ENCODE results near the gene TRIM69.
"Not testable (repeated sequence)": the region's sequence is repeated elsewhere in the genome, so short reads cannot be mapped to it uniquely, and the experiment has no call there.

The TRIM69 gene

DNA sequence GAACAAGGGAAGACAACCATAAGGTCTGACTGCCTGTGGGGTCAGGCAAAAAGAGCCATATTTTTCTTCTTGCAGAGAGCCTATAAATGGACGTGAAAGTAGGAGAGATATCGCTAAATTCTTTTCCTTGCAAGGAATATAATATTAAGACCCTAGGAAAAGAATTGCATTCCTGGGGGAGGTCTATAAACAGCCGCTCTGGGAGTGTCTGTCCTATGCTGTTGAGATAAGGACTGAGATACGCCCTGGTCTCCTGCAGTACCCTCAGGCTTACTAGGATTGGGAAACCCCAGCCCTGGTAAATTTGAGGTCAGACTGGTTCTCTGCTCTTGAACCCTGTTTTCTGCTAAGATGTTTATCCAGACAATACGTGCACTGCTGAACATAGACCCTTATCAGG lies 34.4 kb downstream of the TRIM69 start:
- H3K9ac ChIP-seq (ENCODE audit: low read depth, low read length); H3K36me3 ChIP-seq (ENCODE audit: insufficient read depth, low read depth, low read length); H3K4me1 ChIP-seq (ENCODE audit: insufficient read depth, low read length); H3K9me3 ChIP-seq (ENCODE audit: insufficient read depth, low read depth, low read length); H3K27me3 ChIP-seq (ENCODE audit: insufficient read depth, low read length); H3K4me3 ChIP-seq (ENCODE audit: low read length); H3K27ac ChIP-seq (ENCODE audit: low read length): not testable (repeated sequence)

DNA sequence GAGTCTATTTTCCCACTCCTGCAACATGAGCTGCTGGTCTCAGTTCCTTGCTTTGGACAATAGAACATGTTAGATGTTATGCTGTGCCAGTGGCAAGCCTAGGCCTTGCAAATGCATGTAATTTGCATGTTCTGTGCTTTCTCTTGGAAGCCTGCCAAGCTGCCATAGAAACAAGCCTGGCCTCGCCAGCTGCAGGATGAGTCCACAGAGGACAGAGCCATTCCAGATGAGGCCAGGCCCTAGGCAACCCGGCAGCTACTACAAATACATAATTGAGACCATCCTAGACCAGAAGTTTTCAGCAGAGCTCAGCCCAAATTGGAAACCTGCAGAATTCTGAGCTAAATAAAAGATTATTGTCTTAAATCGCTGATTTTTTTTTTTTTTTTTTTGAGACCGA lies 39.6 kb downstream of the TRIM69 start:
- H3K9me3 ChIP-seq (ENCODE audit: insufficient read depth, low read depth, low read length) = peaks cover 3% of the 10 kb centered on the region; the same call in 1 of the 2 replicates
- no peak overlapping the region for H3K27ac ChIP-seq (ENCODE audit: low read length)
- 0 out of 2 replicates have a peak, but pooled peaks cover 5% of the 10 kb centered on the region for H3K4me1 ChIP-seq (ENCODE audit: insufficient read depth, low read length)
- no peak overlapping the region for H3K4me3 ChIP-seq (ENCODE audit: low read length)
- no peaks in the 10 kb centered on the region for H3K27me3 ChIP-seq (ENCODE audit: insufficient read depth, low read length)
- H3K9ac ChIP-seq (ENCODE audit: low read depth, low read length) = no peak overlapping the region
- no peaks in the 10 kb centered on the region for H3K36me3 ChIP-seq (ENCODE audit: insufficient read depth, low read depth, low read length)

DNA sequence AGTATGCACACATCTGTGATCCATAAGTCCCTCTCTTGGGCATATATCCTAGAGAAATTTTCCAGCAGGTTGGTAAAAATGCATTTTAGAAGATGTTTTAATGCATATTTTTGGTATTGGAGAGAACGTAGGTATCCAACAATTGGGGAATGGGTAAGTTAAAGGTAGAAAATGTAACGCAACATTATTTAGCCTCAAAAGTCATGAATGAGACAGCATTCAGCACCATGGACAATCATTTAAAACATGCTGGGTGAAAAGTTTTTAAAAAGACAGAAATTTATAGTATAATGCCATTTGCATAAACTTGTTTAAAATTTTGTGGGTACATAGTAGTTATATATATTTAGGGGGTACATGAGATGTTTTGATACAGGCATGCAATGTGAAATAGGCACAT lies 43.4 kb downstream of the TRIM69 start:
- Histone ChIP-seq H3K9ac (ENCODE audit: low read depth, low read length) (no peak overlapping the region), H3K4me1 (ENCODE audit: insufficient read depth, low read length) (0 out of 2 replicates have a peak, but pooled peaks cover 8% of the 10 kb centered on the region), H3K27me3 (ENCODE audit: insufficient read depth, low read length) (no peaks in the 10 kb centered on the region), H3K4me3 (ENCODE audit: low read length) (no peak overlapping the region), H3K9me3 (ENCODE audit: insufficient read depth, low read depth, low read length) (no peaks in the 10 kb centered on the region), H3K27ac (ENCODE audit: low read length) (no peak overlapping the region), H3K36me3 (ENCODE audit: insufficient read depth, low read depth, low read length) (no peaks in the 10 kb centered on the region)

DNA sequence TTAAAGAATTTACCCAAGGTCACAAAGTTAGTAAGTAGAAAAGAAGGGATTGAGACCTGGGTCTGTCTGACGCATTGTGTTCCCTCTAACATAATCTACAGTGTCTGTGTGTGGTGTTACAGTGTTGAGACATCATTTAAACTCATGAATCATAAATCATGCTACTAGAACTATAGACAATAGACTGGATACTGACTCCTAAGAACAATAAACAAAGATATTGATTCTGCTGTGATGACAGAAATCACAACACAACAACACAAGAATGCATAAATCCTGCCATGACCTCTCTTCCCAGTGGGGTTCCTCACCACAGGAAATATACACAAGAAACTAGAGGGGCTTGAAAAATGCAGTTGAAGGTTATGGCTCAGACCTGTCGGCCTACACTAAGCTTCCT lies 44.3 kb downstream of the TRIM69 start:
- Histone ChIP-seq H3K27ac (ENCODE audit: low read length) (no peak overlapping the region), H3K9ac (ENCODE audit: low read depth, low read length) (no peak overlapping the region), H3K4me1 (ENCODE audit: insufficient read depth, low read length) (0 out of 2 replicates have a peak, but pooled peaks cover 8% of the 10 kb centered on the region)

GRCh38 chr15:44781128-44781810 lies 44.9 kb downstream of the TRIM69 start:
- H3K4me1 ChIP-seq (ENCODE audit: insufficient read depth, low read length) = 0 out of 2 replicates have a peak, but pooled peaks cover 8% of the 10 kb centered on the region
- no peaks in the 10 kb centered on the region for H3K36me3 ChIP-seq (ENCODE audit: insufficient read depth, low read depth, low read length)
- H3K4me3 ChIP-seq (ENCODE audit: low read length) = no peak overlapping the region
- H3K27ac ChIP-seq (ENCODE audit: low read length) = no peak overlapping the region
- no peaks in the 10 kb centered on the region for H3K27me3 ChIP-seq (ENCODE audit: insufficient read depth, low read length)
- H3K9ac ChIP-seq (ENCODE audit: low read depth, low read length) = no peak overlapping the region
- no peaks in the 10 kb centered on the region for H3K9me3 ChIP-seq (ENCODE audit: insufficient read depth, low read depth, low read length)

More for the DNA sequence above, 44.3 kb downstream of the TRIM69 start:
- no peaks in the 10 kb centered on the region for H3K9me3 ChIP-seq (ENCODE audit: insufficient read depth, low read depth, low read length)
- H3K27me3 ChIP-seq (ENCODE audit: insufficient read depth, low read length) = no peaks in the 10 kb centered on the region
- H3K4me3 ChIP-seq (ENCODE audit: low read length) = no peak overlapping the region
- H3K36me3 ChIP-seq (ENCODE audit: insufficient read depth, low read depth, low read length) = no peaks in the 10 kb centered on the region

DNA sequence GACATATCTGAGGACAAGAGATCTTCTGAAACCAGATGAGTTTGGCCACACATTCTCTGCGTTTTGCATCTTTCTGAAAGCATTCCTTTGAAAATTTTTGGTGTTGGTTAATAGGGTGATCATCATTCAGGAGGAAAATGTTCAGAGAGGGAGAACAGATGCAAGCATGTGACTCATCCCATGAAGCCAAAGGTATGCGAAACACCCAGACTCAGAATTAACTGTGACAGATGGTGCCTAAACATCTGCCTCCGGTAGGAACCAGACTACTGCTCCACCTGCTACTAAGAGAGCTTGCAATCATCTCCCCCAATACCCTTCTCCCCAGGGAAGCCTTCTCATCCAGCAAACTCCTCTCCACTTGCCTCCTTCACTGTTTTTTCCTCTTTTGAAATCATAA lies 46.2 kb downstream of the TRIM69 start:
- H3K36me3 ChIP-seq (ENCODE audit: insufficient read depth, low read depth, low read length) = no peaks in the 10 kb centered on the region
- 0 out of 2 replicates have a peak, but pooled peaks cover 8% of the 10 kb centered on the region for H3K4me1 ChIP-seq (ENCODE audit: insufficient read depth, low read length)
- no peaks in the 10 kb centered on the region for H3K9me3 ChIP-seq (ENCODE audit: insufficient read depth, low read depth, low read length)
- no peak overlapping the region for H3K27ac ChIP-seq (ENCODE audit: low read length)
- no peak overlapping the region for H3K4me3 ChIP-seq (ENCODE audit: low read length)
- H3K9ac ChIP-seq (ENCODE audit: low read depth, low read length) = no peak overlapping the region
- no peaks in the 10 kb centered on the region for H3K27me3 ChIP-seq (ENCODE audit: insufficient read depth, low read length)

- H3K27me3 ChIP-seq (ENCODE audit: insufficient read depth, low read length); H3K27ac ChIP-seq (ENCODE audit: low read length); H3K4me3 ChIP-seq (ENCODE audit: low read length); H3K4me1 ChIP-seq (ENCODE audit: insufficient read depth, low read length); H3K9me3 ChIP-seq (ENCODE audit: insufficient read depth, low read depth, low read length); H3K36me3 ChIP-seq (ENCODE audit: insufficient read depth, low read depth, low read length); H3K9ac ChIP-seq (ENCODE audit: low read depth, low read length): not testable (repeated sequence)
These were observed 48.6 kb downstream of the TRIM69 start for GRCh38 chr15:44784918-44785274.

- H3K4me3 ChIP-seq (ENCODE audit: low read length) = no peak overlapping the region
- H3K27me3 ChIP-seq (ENCODE audit: insufficient read depth, low read length) = no peaks in the 10 kb centered on the region
- H3K9me3 ChIP-seq (ENCODE audit: insufficient read depth, low read depth, low read length) = no peaks in the 10 kb centered on the region
- H3K36me3 ChIP-seq (ENCODE audit: insufficient read depth, low read depth, low read length) = no peaks in the 10 kb centered on the region
- no peak overlapping the region for H3K27ac ChIP-seq (ENCODE audit: low read length)
- 0 out of 2 replicates have a peak, but pooled peaks cover 3% of the 10 kb centered on the region for H3K4me1 ChIP-seq (ENCODE audit: insufficient read depth, low read length)
- H3K9ac ChIP-seq (ENCODE audit: low read depth, low read length) = no peak overlapping the region
These were observed 52.4 kb downstream of the TRIM69 start for GRCh38 chr15:44788748-44789147.

DNA sequence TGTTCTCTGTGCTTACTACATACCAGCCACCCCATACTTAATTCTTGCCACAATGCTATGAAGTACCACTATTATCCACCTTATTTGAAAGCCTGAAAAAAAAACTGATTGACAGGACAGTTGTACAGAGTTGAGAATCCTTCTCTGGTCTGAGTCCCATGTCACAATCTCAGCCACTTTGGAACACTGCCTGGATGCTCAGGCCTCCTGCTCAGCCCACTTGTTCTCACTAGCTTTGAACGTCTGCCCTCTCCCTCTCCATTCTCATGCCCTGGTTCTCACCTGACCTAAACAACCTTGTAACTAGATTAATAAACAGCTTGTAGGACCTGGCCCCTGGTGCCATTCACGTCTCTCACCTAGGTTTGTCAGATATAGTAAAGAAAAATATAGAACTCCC lies 53.9 kb downstream of the TRIM69 start:
- no peaks in the 10 kb centered on the region for H3K36me3 ChIP-seq (ENCODE audit: insufficient read depth, low read depth, low read length)
- no peaks in the 10 kb centered on the region for H3K4me1 ChIP-seq (ENCODE audit: insufficient read depth, low read length)
- H3K27ac ChIP-seq (ENCODE audit: low read length) = no peak overlapping the region
- no peak overlapping the region for H3K9ac ChIP-seq (ENCODE audit: low read depth, low read length)
- no peaks in the 10 kb centered on the region for H3K9me3 ChIP-seq (ENCODE audit: insufficient read depth, low read depth, low read length)
- H3K4me3 ChIP-seq (ENCODE audit: low read length) = no peak overlapping the region
- no peaks in the 10 kb centered on the region for H3K27me3 ChIP-seq (ENCODE audit: insufficient read depth, low read length)

DNA sequence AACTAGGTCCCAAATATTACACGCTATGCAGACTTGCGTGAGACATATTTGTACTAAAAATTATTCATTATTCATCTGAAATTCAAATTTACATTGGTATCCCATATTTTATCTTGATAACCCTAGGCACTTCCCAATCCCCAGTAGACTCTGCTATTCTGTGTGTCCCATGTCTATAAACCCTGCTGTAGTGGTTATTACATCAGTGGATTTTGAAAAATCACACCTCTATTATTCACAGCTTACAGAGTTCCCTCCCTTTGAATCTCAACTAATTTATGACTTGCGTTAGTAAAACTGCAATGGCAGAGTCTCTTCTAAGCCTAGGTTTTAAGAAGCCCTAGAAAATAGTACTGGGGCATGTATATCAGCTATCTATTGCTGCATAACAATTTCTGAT lies 54.3 kb downstream of the TRIM69 start:
- Histone ChIP-seq H3K4me3 (ENCODE audit: low read length) (no peak overlapping the region), H3K36me3 (ENCODE audit: insufficient read depth, low read depth, low read length) (no peaks in the 10 kb centered on the region), H3K9me3 (ENCODE audit: insufficient read depth, low read depth, low read length) (no peaks in the 10 kb centered on the region), H3K27me3 (ENCODE audit: insufficient read depth, low read length) (no peaks in the 10 kb centered on the region), H3K27ac (ENCODE audit: low read length) (no peak overlapping the region), H3K9ac (ENCODE audit: low read depth, low read length) (no peak overlapping the region), H3K4me1 (ENCODE audit: insufficient read depth, low read length) (no peaks in the 10 kb centered on the region)

GRCh38 chr15:44792715-44793114 lies 56.4 kb downstream of the TRIM69 start:
- no peaks in the 10 kb centered on the region for H3K27me3 ChIP-seq (ENCODE audit: insufficient read depth, low read length)
- H3K4me1 ChIP-seq (ENCODE audit: insufficient read depth, low read length) = no peaks in the 10 kb centered on the region
- no peaks in the 10 kb centered on the region for H3K9me3 ChIP-seq (ENCODE audit: insufficient read depth, low read depth, low read length)
- no peak overlapping the region for H3K27ac ChIP-seq (ENCODE audit: low read length)
- H3K36me3 ChIP-seq (ENCODE audit: insufficient read depth, low read depth, low read length) = no peaks in the 10 kb centered on the region
- no peak overlapping the region for H3K4me3 ChIP-seq (ENCODE audit: low read length)
- no peak overlapping the region for H3K9ac ChIP-seq (ENCODE audit: low read depth, low read length)

DNA sequence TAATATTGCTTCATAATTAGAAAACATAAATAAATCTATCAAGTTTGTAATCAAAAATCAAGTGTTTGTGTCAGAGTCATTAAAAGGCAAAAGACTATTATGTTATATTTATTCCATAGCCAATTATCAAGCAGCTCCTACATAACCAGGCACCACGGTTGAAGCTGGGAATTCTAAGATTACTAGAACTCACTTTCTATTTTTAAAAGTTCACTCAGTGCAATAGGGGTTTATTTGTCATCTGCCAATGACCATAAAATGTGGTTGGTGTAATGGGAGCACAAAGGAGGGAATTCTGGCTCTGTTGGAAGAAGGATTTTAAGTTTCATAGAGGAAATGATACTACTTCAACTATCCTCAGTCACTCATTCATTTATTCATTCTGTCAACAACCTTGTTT lies 57.7 kb downstream of the TRIM69 start:
- H3K4me1 ChIP-seq (ENCODE audit: insufficient read depth, low read length) = no peaks in the 10 kb centered on the region
- no peaks in the 10 kb centered on the region for H3K9me3 ChIP-seq (ENCODE audit: insufficient read depth, low read depth, low read length)
- no peak overlapping the region for H3K9ac ChIP-seq (ENCODE audit: low read depth, low read length)
- no peaks in the 10 kb centered on the region for H3K27me3 ChIP-seq (ENCODE audit: insufficient read depth, low read length)
- H3K4me3 ChIP-seq (ENCODE audit: low read length) = no peak overlapping the region
- no peaks in the 10 kb centered on the region for H3K36me3 ChIP-seq (ENCODE audit: insufficient read depth, low read depth, low read length)
- no peak overlapping the region for H3K27ac ChIP-seq (ENCODE audit: low read length)
